Mucosa of rectum (tissue), 2 donors: ENCODE results near the gene YIPF5.

Source experiments
- H3K27ac ChIP-seq, 2 donors: one replicate each; pipeline ENCODE4 v1.7.0; 2013; ENCODE audit warnings: inconsistent platforms in 2 of 2, low read depth in 2 of 2, low read length in 2 of 2
- H3K27me3 ChIP-seq, 2 donors: one replicate each; pipeline ENCODE4 v1.7.0; 2013; ENCODE audit warnings: low read length in 2 of 2; ENCODE audit not compliant: control insufficient read depth in 2 of 2, insufficient read depth in 2 of 2
- H3K36me3 ChIP-seq, 2 donors: one replicate each; pipeline ENCODE4 v1.7.0; 2013; ENCODE audit warnings: low read length in 2 of 2; ENCODE audit not compliant: control insufficient read depth in 2 of 2, insufficient read depth in 2 of 2
- H3K4me1 ChIP-seq, 2 donors: one replicate each; pipeline ENCODE4 v1.7.0; 2013; ENCODE audit warnings: low read length in 2 of 2, mild to moderate bottlenecking in 1 of 2; ENCODE audit not compliant: control insufficient read depth in 2 of 2, insufficient read depth in 2 of 2
- H3K4me3 ChIP-seq, 2 donors: one replicate each; pipeline ENCODE4 v1.7.0; 2013; ENCODE audit warnings: low read length in 2 of 2
- H3K9ac ChIP-seq, 2 donors: one replicate each; pipeline ENCODE4 v1.7.0; 2013; ENCODE audit warnings: low read length in 2 of 2, low read depth in 1 of 2, mild to moderate bottlenecking in 1 of 2
- H3K9me3 ChIP-seq, 2 donors: one replicate each; pipeline ENCODE4 v1.7.0; 2013; ENCODE audit warnings: low read length in 2 of 2; ENCODE audit not compliant: control insufficient read depth in 2 of 2
- donor health status: healthy.
- donor health status: Normal muscosa, but diverticular disease.

Gene YIPF5

GRCh38 chr5:144201588-144201987, 31.1 kb upstream of the YIPF5 start:
- no peaks in the 10 kb centered on the region for H3K9me3 ChIP-seq
- H3K4me3 ChIP-seq = no peak overlapping the region
- H3K36me3 ChIP-seq = no peaks in the 10 kb centered on the region
- H3K27me3 ChIP-seq = peaks cover 0 to 16% of the 10 kb centered on the region in 2 donors
- no peaks in the 10 kb centered on the region for H3K4me1 ChIP-seq
- H3K9ac ChIP-seq = no peak overlapping the region
- no peak overlapping the region for H3K27ac ChIP-seq

- Histone ChIP-seq H3K4me3 (no peak overlapping the region), H3K27ac (no peak overlapping the region), H3K36me3 (no peaks in the 10 kb centered on the region), H3K27me3 (no peaks in the 10 kb centered on the region), H3K4me1 (no peaks in the 10 kb centered on the region), H3K9ac (no peak overlapping the region), H3K9me3 (no peaks in the 10 kb centered on the region)
These were observed 27.9 kb upstream of the YIPF5 start for GRCh38 chr5:144198386-144198785.

GRCh38 chr5:144196612-144197011, 26.2 kb upstream of the YIPF5 start:
- Histone ChIP-seq H3K36me3 (no peaks in the 10 kb centered on the region), H3K9ac (no peak overlapping the region), H3K27ac (no peak overlapping the region), H3K27me3 (no peaks in the 10 kb centered on the region), H3K4me3 (no peak overlapping the region), H3K4me1 (no peaks in the 10 kb centered on the region), H3K9me3 (no peaks in the 10 kb centered on the region)

- Histone ChIP-seq H3K27ac (no peak overlapping the region), H3K4me1 (no peaks in the 10 kb centered on the region), H3K9ac (no peak overlapping the region), H3K9me3 (no peaks in the 10 kb centered on the region), H3K27me3 (no peaks in the 10 kb centered on the region), H3K4me3 (no peak overlapping the region), H3K36me3 (no peaks in the 10 kb centered on the region)
These were observed 25.0 kb upstream of the YIPF5 start for GRCh38 chr5:144195448-144195847.

GRCh38 chr5:144194144-144194543, 23.7 kb upstream of the YIPF5 start:
- H3K9me3 ChIP-seq = no peaks in the 10 kb centered on the region
- H3K36me3 ChIP-seq = no peaks in the 10 kb centered on the region
- no peak overlapping the region for H3K9ac ChIP-seq
- H3K27ac ChIP-seq = no peak overlapping the region
- H3K4me3 ChIP-seq = no peak overlapping the region
- H3K4me1 ChIP-seq = peaks cover 3 to 4% of the 10 kb centered on the region in 2 donors
- no peaks in the 10 kb centered on the region for H3K27me3 ChIP-seq

- Histone ChIP-seq H3K27me3 (no peaks in the 10 kb centered on the region), H3K9me3 (no peaks in the 10 kb centered on the region), H3K4me3 (no peak overlapping the region), H3K36me3 (no peaks in the 10 kb centered on the region), H3K9ac (no peak overlapping the region), H3K27ac (no peak overlapping the region), H3K4me1 (peaks cover 3 to 4% of the 10 kb centered on the region in 2 donors)
These were observed 22.2 kb upstream of the YIPF5 start for GRCh38 chr5:144192661-144193060.

GRCh38 chr5:144191998-144192397, 21.5 kb upstream of the YIPF5 start:
- H3K4me1 ChIP-seq = peaks cover 3 to 4% of the 10 kb centered on the region in 2 donors
- peak overlapping the region in 1 of 2 donors; percentile 48 for H3K4me3 ChIP-seq
- H3K27ac ChIP-seq = no peak overlapping the region
- H3K36me3 ChIP-seq = no peaks in the 10 kb centered on the region
- no peaks in the 10 kb centered on the region for H3K27me3 ChIP-seq
- H3K9ac ChIP-seq = no peak overlapping the region
- H3K9me3 ChIP-seq = no peaks in the 10 kb centered on the region

GRCh38 chr5:144191531-144191930, 21.1 kb upstream of the YIPF5 start:
- H3K9me3 ChIP-seq = no peaks in the 10 kb centered on the region
- no peak overlapping the region for H3K27ac ChIP-seq
- no peak overlapping the region for H3K9ac ChIP-seq
- peak overlapping the region in 1 of 2 donors; percentile 48 for H3K4me3 ChIP-seq
- H3K4me1 ChIP-seq = peaks cover 3 to 4% of the 10 kb centered on the region in 2 donors
- H3K27me3 ChIP-seq = no peaks in the 10 kb centered on the region
- H3K36me3 ChIP-seq = no peaks in the 10 kb centered on the region

GRCh38 chr5:144189800-144190429, 19.5 kb upstream of the YIPF5 start:
- Histone ChIP-seq H3K4me1 (peaks cover 3 to 4% of the 10 kb centered on the region in 2 donors), H3K36me3 (no peaks in the 10 kb centered on the region), H3K9me3 (no peaks in the 10 kb centered on the region), H3K27me3 (no peaks in the 10 kb centered on the region), H3K4me3 (peak overlapping the region in 1 of 2 donors; percentile 33), H3K27ac (peak overlapping the region in 1 of 2 donors; percentile 33), H3K9ac (no peak overlapping the region)

GRCh38 chr5:144187699-144188294, 17.3 kb upstream of the YIPF5 start:
- Histone ChIP-seq H3K9me3 (no peaks in the 10 kb centered on the region), H3K36me3 (no peaks in the 10 kb centered on the region), H3K4me3 (no peak overlapping the region), H3K4me1 (peaks cover 3 to 4% of the 10 kb centered on the region in 2 donors), H3K27me3 (no peaks in the 10 kb centered on the region), H3K9ac (no peak overlapping the region), H3K27ac (peak overlapping the region; percentile 26)
